Subcutaneous adipose tissue (tissue), 4 donors: Measurements from ENCODE around the gene ST14. TPM values are rescaled to one million over a fixed set of nuclear protein-coding genes. Genes with fewer than 3 reads are reported as not detected.

Experiments used
- CTCF ChIP-seq: fragments of 450-650 bp; IDR thresholded peaks from one replicate; pipeline ENCODE4 v1.5.1; 2016; ENCODE audit warnings: low read depth, mild to moderate bottlenecking, control low read depth, antibody characterized with exemption, moderate library complexity
- total RNA-seq, 4 donors: library from RNA; depleted of rRNA; stranded (reverse); fragments of >200 nt; gene quantifications; one replicate each; pipeline ENCODE4 v1.1.0, GENCODE V29; 2016

Gene ST14
- total RNA-seq, 4 donors from 2014 or later, result 2.8 to 113 (median 8.1) TPM

GRCh38 chr11:130234315-130234714 lies 74.7 kb downstream of the ST14 start:
- no peak for TF ChIP-seq CTCF

GRCh38 chr11:130237282-130238006 lies 77.9 kb downstream of the ST14 start:
- no peak for TF ChIP-seq CTCF

- TF ChIP-seq CTCF, result no peak
These were observed 82.1 kb downstream of the ST14 start for GRCh38 chr11:130241713-130242112.

GRCh38 chr11:130243816-130244215 lies 84.2 kb downstream of the ST14 start:
- TF ChIP-seq CTCF, result no peak

GRCh38 chr11:130244848-130245247 lies 85.3 kb downstream of the ST14 start:
- no peak for TF ChIP-seq CTCF

GRCh38 chr11:130246270-130246669 lies 86.7 kb downstream of the ST14 start:
- no peak for TF ChIP-seq CTCF

GRCh38 chr11:130246738-130247137 lies 87.2 kb downstream of the ST14 start:
- TF ChIP-seq CTCF, result no peak
